Placental pericyte (primary cell): ENCODE measurements around the gene CCL5. TPM values are rescaled to one million over a fixed set of nuclear protein-coding genes. Genes with fewer than 3 reads are reported as not detected.

ENCODE experiments used
- small RNA-seq: library from RNA; depleted of rRNA; stranded (forward); fragments of <200 nt; gene quantifications from one replicate; pipeline ENCODE3, GENCODE V24; 2012; ENCODE audit warnings: low replicate concordance
- total RNA-seq: library from RNA; depleted of rRNA; stranded (reverse); fragments of >200 nt; gene quantifications from 2 replicates; pipeline ENCODE4 v1.2.3, GENCODE V29; 2012

Gene CCL5
- total RNA-seq: 0.29 TPM in 1 of 2 replicates, not detected in the other

DNA sequence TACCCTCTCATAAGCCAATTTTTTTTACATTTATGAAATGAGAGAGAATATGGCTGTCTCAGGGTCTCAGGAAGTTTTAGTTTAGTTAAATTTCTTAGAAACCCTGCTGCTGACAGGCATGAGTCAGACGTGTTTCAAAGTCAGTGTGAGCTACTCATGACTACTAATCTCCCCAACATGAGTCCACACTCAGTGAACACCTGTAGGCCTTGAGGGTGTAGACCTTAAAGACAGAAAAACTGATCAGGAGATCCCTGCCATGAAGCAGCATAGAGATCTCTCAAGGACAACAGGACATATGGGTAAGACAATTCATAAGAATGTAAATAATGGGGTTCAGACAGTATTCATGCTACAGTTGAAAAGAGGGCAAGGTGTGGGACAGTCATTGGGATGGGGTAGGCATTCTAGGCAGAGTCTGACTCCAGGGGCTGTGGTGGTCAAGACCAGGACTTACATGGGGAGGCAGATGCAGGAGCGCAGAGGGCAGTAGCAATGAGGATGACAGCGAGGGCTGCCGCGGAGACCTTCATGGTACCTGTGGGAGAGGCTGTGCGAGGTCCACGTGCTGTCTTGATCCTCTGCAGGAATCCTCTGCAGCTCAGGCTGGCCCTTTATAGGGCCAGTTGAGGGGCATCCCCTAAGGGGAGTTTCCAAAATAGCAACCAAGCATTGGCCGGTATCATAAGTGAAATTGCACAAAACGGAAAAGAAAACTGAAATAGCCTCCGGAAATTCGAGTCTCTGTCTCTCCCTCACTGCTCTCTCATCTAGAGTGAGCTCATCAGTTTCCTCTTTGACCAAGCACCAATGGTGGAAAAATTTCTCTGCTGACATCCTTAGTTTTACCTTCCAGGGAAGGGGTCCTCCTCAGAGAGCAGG, at the start of gene CCL5:
Gene CCL5 (minus strand): TSS at position 588 of the 882 bp plus-strand sequence.

GRCh38 chr17:35868737-35869136, 11.4 kb downstream of the CCL5 start, which contains the start of gene HEATR9:
Gene HEATR9, minus strand, starts transcription at chr17:35868891. Its CDS starts 149 bp downstream, at chr17:35868742.

Small RNA genes within 50 kb of the gene (small RNA-seq; reads per million reads assigned to genes)
- gene RF00100: 105 reads per million, percentile 98 among the genes with 10 or more reads in this experiment

Other genes starting within 250 kb of the CCL5 start
- 3.7 and 8.3 TPM in 2 replicates for gene RASL10B, start 148.7 kb downstream of the CCL5 start, total RNA-seq
- not detected in 2 replicates for gene GAS2L2, start 127.1 kb downstream of the CCL5 start, total RNA-seq
- gene C17orf50, start 119.5 kb downstream of the CCL5 start, total RNA-seq: not detected in 2 replicates
- 1.3 TPM in 1 of 2 replicates, not detected in the other for gene MMP28, start 84.7 kb downstream of the CCL5 start, total RNA-seq
- gene TAF15, start 70.9 kb downstream of the CCL5 start, total RNA-seq: 50.6 and 59.8 TPM in 2 replicates
- not detected in 2 replicates for gene HEATR9, start 11.5 kb downstream of the CCL5 start, total RNA-seq
- gene RDM1, start 50.4 kb upstream of the CCL5 start, total RNA-seq: not detected in 2 replicates
- not detected in 2 replicates for gene LYZL6, start 63.4 kb upstream of the CCL5 start, total RNA-seq
- not detected in 2 replicates for gene CCL16, start 101.1 kb upstream of the CCL5 start, total RNA-seq
- gene CCL14, start 106.4 kb upstream of the CCL5 start, total RNA-seq: not detected in 2 replicates
- not detected in 2 replicates for gene CCL15, start 121.2 kb upstream of the CCL5 start, total RNA-seq
- not detected in 2 replicates for gene CCL23, start 137.6 kb upstream of the CCL5 start, total RNA-seq
- not detected in 2 replicates for gene CCL18, start 183.9 kb upstream of the CCL5 start, total RNA-seq
- not detected in 2 replicates for gene CCL3, start 209.8 kb upstream of the CCL5 start, total RNA-seq
- gene CCL4, start 223.5 kb upstream of the CCL5 start, total RNA-seq: not detected in 2 replicates